GM18499 (cell line): ENCODE results near the gene LMBR1L.

ENCODE experiments used
- ATAC-seq: cut with Tn5 transposase; IDR thresholded peaks from one replicate; pipeline ENCODE4 v1.9.1; 2021; ENCODE audit warnings: moderate number of reproducible peaks; ENCODE audit not compliant: insufficient read depth, unreplicated experiment

The LMBR1L gene

GRCh38 chr12:49126852-49127763, 16.5 kb upstream of the LMBR1L start:
- ATAC-seq, result no peak

- ATAC-seq, result no peak
These were observed 10.5 kb upstream of the LMBR1L start for GRCh38 chr12:49121047-49121696.

GRCh38 chr12:49111206-49111605, 559 bp upstream of the LMBR1L start:
- ATAC-seq, result no peak

GRCh38 chr12:49109641-49110463, 795 bp downstream of the LMBR1L start:
- no peak for ATAC-seq

GRCh38 chr12:49108958-49109404, 1.7 kb downstream of the LMBR1L start:
- no peak for ATAC-seq

- ATAC-seq, result no peak
These were observed 5.1 kb downstream of the LMBR1L start for GRCh38 chr12:49105504-49106084.

- ATAC-seq, result no peak
These were observed 5.8 kb downstream of the LMBR1L start for GRCh38 chr12:49104822-49105221.

- no peak for ATAC-seq
These were observed 10.3 kb downstream of the LMBR1L start for GRCh38 chr12:49100380-49100779.

GRCh38 chr12:49098703-49099102, 11.9 kb downstream of the LMBR1L start:
- ATAC-seq, result no peak

GRCh38 chr12:49098035-49098451, 12.6 kb downstream of the LMBR1L start:
- no peak for ATAC-seq

GRCh38 chr12:49097381-49097780, 13.3 kb downstream of the LMBR1L start:
- no peak for ATAC-seq

- no peak for ATAC-seq
These were observed 15.7 kb downstream of the LMBR1L start for GRCh38 chr12:49094975-49095365.

- ATAC-seq, result no peak
These were observed 16.3 kb downstream of the LMBR1L start, which contains the start of gene DHH for GRCh38 chr12:49094160-49094974. TSS of gene DHH (minus strand) at chr12:49094801. CDS start at chr12:49094512, 289 bp downstream.

- no peak for ATAC-seq
These were observed 16.9 kb downstream of the LMBR1L start for GRCh38 chr12:49093792-49094159.

GRCh38 chr12:49092816-49093406, 17.7 kb downstream of the LMBR1L start:
- ATAC-seq, result no peak

- no peak for ATAC-seq
These were observed 18.4 kb downstream of the LMBR1L start for GRCh38 chr12:49092086-49092815.

GRCh38 chr12:49091836-49092085, 18.9 kb downstream of the LMBR1L start:
- ATAC-seq, result no peak

GRCh38 chr12:49091056-49091835, 19.4 kb downstream of the LMBR1L start:
- ATAC-seq, result no peak
